Vagina (tissue), 2 donors: Measurements from ENCODE around the gene GRAMD1B. TPM values are rescaled to one million over a fixed set of nuclear protein-coding genes. Genes with fewer than 3 reads are reported as not detected.

Source experiments
- DNase-seq, 2 donors: peaks; one replicate each; pipeline ENCODE4 v3.0.0-alpha.2; 2017; ENCODE audit errors: extremely low spot score in 2 of 2
- H3K27ac ChIP-seq: fragments of 200-600 bp; sonication (generic); one replicate; pipeline ENCODE4 v1.5.1; 2019
- H3K27me3 ChIP-seq: fragments of 200-600 bp; sonication (generic); one replicate; pipeline ENCODE4 v1.5.1; 2019
- H3K36me3 ChIP-seq, 2 donors: fragments of 200-600 bp; sonication (generic); one replicate each; pipeline ENCODE4 v1.5.1; 2017 to 2019
- H3K4me1 ChIP-seq: fragments of 200-600 bp; sonication (generic); one replicate; pipeline ENCODE4 v1.5.1; 2019
- H3K4me3 ChIP-seq, 2 donors: fragments of 200-600 bp; sonication (generic); 1 replicate in 1 of 2; 2 replicates in 1 of 2; pipeline ENCODE4 v1.5.1; 2016 to 2019
- H3K9me3 ChIP-seq: fragments of 200-600 bp; sonication (generic); one replicate; pipeline ENCODE4 v1.5.1; 2019
- CTCF ChIP-seq, 3 experiments: fragments of 450-650 bp in 2 of 3; fragments of 200-600 bp in 1 of 3; sonication (generic) in 1 of 3; IDR thresholded peaks; one replicate each; pipeline ENCODE4 v1.5.1; 2017 to 2019; ENCODE audit warnings: antibody characterized with exemption in 3 of 3, mild to moderate bottlenecking in 2 of 3, moderate library complexity in 2 of 3
- POLR2A ChIP-seq, 2 donors: fragments of 450-650 bp; IDR thresholded peaks; one replicate each; pipeline ENCODE4 v1.6.1; 2017; ENCODE audit warnings: antibody characterized with exemption in 2 of 2, mild to moderate bottlenecking in 2 of 2, moderate library complexity in 2 of 2
- POLR2AphosphoS5 ChIP-seq, 2 donors: sonication (generic); formaldehyde crosslinking; IDR thresholded peaks; one replicate each; pipeline ENCODE4 v1.9.0; 2017; ENCODE audit warnings: antibody characterized with exemption in 2 of 2, mild to moderate bottlenecking in 2 of 2, low read depth in 1 of 2; ENCODE audit not compliant: insufficient read depth in 1 of 2
- intact Hi-C: fragments of 100-400 bp; cut with DNase I; formaldehyde crosslinking; loops from one replicate; pipeline ENCODE4 v1.15.1; 2023
- total RNA-seq: library from RNA; depleted of rRNA; stranded (reverse); fragments of >200 nt; gene quantifications from one replicate; pipeline ENCODE4 v1.2.3, GENCODE V29; 2016

Gene GRAMD1B
- total RNA-seq, 1 donor from 2014 or later = 4.9 TPM

- Histone ChIP-seq H3K27ac (no peak overlapping the region), H3K9me3 (no peaks in the 10 kb centered on the region), H3K4me3 (no peak overlapping the region), H3K36me3 (no peaks in the 10 kb centered on the region), H3K27me3 (no peaks in the 10 kb centered on the region), H3K4me1 (no peaks in the 10 kb centered on the region)
- TF ChIP-seq POLR2A (IDR thresholded peaks at IDR 0.05) = no peak
- no peak for TF ChIP-seq CTCF (IDR thresholded peaks at IDR 0.05)
- TF ChIP-seq POLR2AphosphoS5 (IDR thresholded peaks at IDR 0.05; ENCODE audit: insufficient read depth in 1 of 2, low read depth in 1 of 2) = no peak
- no peak for DNase-seq
- intact Hi-C loops = no loop called here
Observed at GRCh38 chr11:123392431-123392830, 37.6 kb upstream of the GRAMD1B start.

- Histone ChIP-seq H3K27me3 (no peaks in the 10 kb centered on the region), H3K4me1 (no peaks in the 10 kb centered on the region), H3K4me3 (no peak overlapping the region), H3K9me3 (no peaks in the 10 kb centered on the region), H3K36me3 (no peaks in the 10 kb centered on the region), H3K27ac (no peak overlapping the region)
- intact Hi-C loops = no loop called here
- DNase-seq = no peak
- no peak for TF ChIP-seq POLR2A (IDR thresholded peaks at IDR 0.05)
- TF ChIP-seq POLR2AphosphoS5 (IDR thresholded peaks at IDR 0.05; ENCODE audit: insufficient read depth in 1 of 2, low read depth in 1 of 2) = no peak
- TF ChIP-seq CTCF (IDR thresholded peaks at IDR 0.05) = no peak
Observed at GRCh38 chr11:123392844-123393243, 37.2 kb upstream of the GRAMD1B start.

- TF ChIP-seq POLR2A (IDR thresholded peaks at IDR 0.05) = no peak
- Histone ChIP-seq H3K4me1 (no peaks in the 10 kb centered on the region), H3K27me3 (no peaks in the 10 kb centered on the region), H3K4me3 (no peak overlapping the region), H3K9me3 (no peaks in the 10 kb centered on the region), H3K27ac (no peak overlapping the region), H3K36me3 (no peaks in the 10 kb centered on the region)
- intact Hi-C loops = no loop called here
- no peak for DNase-seq
Observed at GRCh38 chr11:123393312-123393927, 36.6 kb upstream of the GRAMD1B start.

- no peaks in the 10 kb centered on the region for H3K36me3 ChIP-seq
- H3K27ac ChIP-seq = no peak overlapping the region
- TF ChIP-seq POLR2A (IDR thresholded peaks at IDR 0.05) = no peak
- no peak for TF ChIP-seq POLR2AphosphoS5 (IDR thresholded peaks at IDR 0.05; ENCODE audit: insufficient read depth in 1 of 2, low read depth in 1 of 2)
- TF ChIP-seq CTCF (IDR thresholded peaks at IDR 0.05) = no peak
- intact Hi-C loops = no loop called here
- H3K4me1 ChIP-seq = no peaks in the 10 kb centered on the region
- DNase-seq = no peak
- H3K4me3 ChIP-seq = no peak overlapping the region
- H3K27me3 ChIP-seq = no peaks in the 10 kb centered on the region
- no peaks in the 10 kb centered on the region for H3K9me3 ChIP-seq
Observed at GRCh38 chr11:123404676-123405075, 25.4 kb upstream of the GRAMD1B start.

- Histone ChIP-seq H3K27ac (no peak overlapping the region), H3K4me3 (no peak overlapping the region), H3K36me3 (no peaks in the 10 kb centered on the region), H3K9me3 (no peaks in the 10 kb centered on the region), H3K27me3 (no peaks in the 10 kb centered on the region), H3K4me1 (no peaks in the 10 kb centered on the region)
- DNase-seq = no peak
- TF ChIP-seq POLR2AphosphoS5 (IDR thresholded peaks at IDR 0.05; ENCODE audit: insufficient read depth in 1 of 2, low read depth in 1 of 2) = no peak
- TF ChIP-seq CTCF (IDR thresholded peaks at IDR 0.05) = no peak
- TF ChIP-seq POLR2A (IDR thresholded peaks at IDR 0.05) = no peak
- intact Hi-C loops = no loop called here
Observed at GRCh38 chr11:123405123-123405592, 24.9 kb upstream of the GRAMD1B start.
